ENCODE measurements around the gene FMN1.

Gene FMN1

GRCh38 chr15:33113666-33114373 lies 80.7 kb downstream of the FMN1 start:
- no peak overlapping the region for H3K4me3 ChIP-seq (ENCODE audit: control insufficient read depth, low read depth, low read length)
- TF ChIP-seq, protein P1, sequence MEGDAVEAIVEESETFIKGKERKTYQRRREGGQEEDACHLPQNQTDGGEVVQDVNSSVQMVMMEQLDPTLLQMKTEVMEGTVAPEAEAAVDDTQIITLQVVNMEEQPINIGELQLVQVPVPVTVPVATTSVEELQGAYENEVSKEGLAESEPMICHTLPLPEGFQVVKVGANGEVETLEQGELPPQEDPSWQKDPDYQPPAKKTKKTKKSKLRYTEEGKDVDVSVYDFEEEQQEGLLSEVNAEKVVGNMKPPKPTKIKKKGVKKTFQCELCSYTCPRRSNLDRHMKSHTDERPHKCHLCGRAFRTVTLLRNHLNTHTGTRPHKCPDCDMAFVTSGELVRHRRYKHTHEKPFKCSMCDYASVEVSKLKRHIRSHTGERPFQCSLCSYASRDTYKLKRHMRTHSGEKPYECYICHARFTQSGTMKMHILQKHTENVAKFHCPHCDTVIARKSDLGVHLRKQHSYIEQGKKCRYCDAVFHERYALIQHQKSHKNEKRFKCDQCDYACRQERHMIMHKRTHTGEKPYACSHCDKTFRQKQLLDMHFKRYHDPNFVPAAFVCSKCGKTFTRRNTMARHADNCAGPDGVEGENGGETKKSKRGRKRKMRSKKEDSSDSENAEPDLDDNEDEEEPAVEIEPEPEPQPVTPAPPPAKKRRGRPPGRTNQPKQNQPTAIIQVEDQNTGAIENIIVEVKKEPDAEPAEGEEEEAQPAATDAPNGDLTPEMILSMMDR (IDR thresholded peaks at IDR 0.05; ENCODE audit: control insufficient read depth, insufficient read depth, low read depth, low read length, missing control alignments), result no peak
- no peak for DNase-seq (ENCODE audit: low read depth)

- no peak overlapping the region for H3K4me3 ChIP-seq (ENCODE audit: control insufficient read depth, low read depth, low read length)
- TF ChIP-seq, protein P1 (IDR thresholded peaks at IDR 0.05; ENCODE audit: control insufficient read depth, insufficient read depth, low read depth, low read length, missing control alignments), result no peak
- DNase-seq (ENCODE audit: low read depth), result no peak
These were observed 81.9 kb downstream of the FMN1 start for GRCh38 chr15:33112541-33113105.

DNA sequence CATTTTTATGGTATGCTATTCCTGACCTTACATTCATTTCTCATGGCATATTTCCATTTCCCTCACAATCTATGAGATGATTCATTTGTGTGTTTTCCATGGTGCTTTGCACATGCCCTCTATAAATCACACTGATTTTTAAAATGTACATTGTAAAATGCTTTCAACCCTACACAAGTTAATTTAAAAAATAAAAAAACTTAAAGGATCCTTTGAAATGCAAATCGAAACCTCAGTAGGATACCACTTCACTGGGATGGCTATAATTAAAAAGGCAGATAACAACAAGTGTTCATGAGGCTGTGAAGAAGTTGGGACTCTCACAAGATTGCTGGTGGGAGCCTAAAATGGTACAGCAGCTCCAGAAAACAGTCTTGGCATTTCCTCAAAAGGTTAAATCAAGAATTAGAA lies 83.5 kb downstream of the FMN1 start:
- TF ChIP-seq, protein P1 (IDR thresholded peaks at IDR 0.05; ENCODE audit: control insufficient read depth, insufficient read depth, low read depth, low read length, missing control alignments), result no peak
- H3K4me3 ChIP-seq (ENCODE audit: control insufficient read depth, low read depth, low read length), result no peak overlapping the region
- DNase-seq (ENCODE audit: low read depth), result no peak

DNA sequence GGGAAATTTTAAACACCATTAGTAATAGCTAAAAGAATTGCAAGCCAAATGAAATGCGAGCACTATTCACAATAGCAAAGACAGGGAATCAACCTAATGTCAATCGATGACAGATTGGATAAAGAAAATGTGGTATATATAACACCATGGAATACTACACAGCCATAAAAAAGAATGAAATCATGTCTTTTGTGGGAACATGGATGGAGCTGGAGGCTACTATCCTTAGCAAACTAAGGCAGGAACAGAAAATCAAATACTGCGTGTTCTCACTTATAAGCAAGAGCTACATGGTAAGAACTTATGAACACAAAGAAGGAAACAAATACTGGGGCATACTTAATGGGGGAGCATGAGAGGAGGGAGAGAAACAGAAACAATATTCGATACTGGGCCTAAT lies 85.2 kb downstream of the FMN1 start:
- no peak overlapping the region for H3K4me3 ChIP-seq (ENCODE audit: control insufficient read depth, low read depth, low read length)
- TF ChIP-seq, protein P1 (IDR thresholded peaks at IDR 0.05; ENCODE audit: control insufficient read depth, insufficient read depth, low read depth, low read length, missing control alignments), result no peak

GRCh38 chr15:33108518-33108917 lies 86.0 kb downstream of the FMN1 start:
- no peak for DNase-seq (ENCODE audit: low read depth)
- no peak overlapping the region for H3K4me3 ChIP-seq (ENCODE audit: control insufficient read depth, low read depth, low read length)
- TF ChIP-seq, protein P1 (IDR thresholded peaks at IDR 0.05; ENCODE audit: control insufficient read depth, insufficient read depth, low read depth, low read length, missing control alignments), result no peak

More for the DNA sequence above, 85.2 kb downstream of the FMN1 start:
- no peak for DNase-seq (ENCODE audit: low read depth)

DNA sequence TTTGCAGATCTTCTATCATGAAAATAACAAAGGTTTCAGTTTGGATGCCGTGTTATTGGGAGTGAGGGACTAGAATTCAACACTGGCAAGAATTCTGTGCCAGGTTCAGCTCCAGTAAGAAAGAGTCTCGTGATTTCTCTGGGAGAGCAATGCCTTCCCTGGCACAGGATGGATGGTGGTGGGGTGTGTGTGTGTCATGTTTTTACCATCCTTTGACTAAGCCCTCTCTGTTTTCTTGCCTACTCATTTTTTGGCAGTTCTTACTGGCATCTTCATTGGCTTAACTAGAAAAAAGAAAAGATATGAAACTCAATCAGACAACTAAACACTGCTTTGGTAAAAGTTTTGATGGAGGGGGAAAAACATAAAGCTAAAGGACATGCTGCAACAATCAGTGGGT lies 86.6 kb downstream of the FMN1 start:
- no peak for DNase-seq (ENCODE audit: low read depth)

More for the DNA sequence above, 86.6 kb downstream of the FMN1 start:
- H3K4me3 ChIP-seq (ENCODE audit: control insufficient read depth, low read depth, low read length), result no peak overlapping the region
- TF ChIP-seq, protein P1 (IDR thresholded peaks at IDR 0.05; ENCODE audit: control insufficient read depth, insufficient read depth, low read depth, low read length, missing control alignments), result no peak

All from AG09309 (cell line).